ENCODE data around the gene IL1RN.

IL1RN gene

GRCh38 chr2:113175042-113175628, 47.7 kb downstream of the IL1RN start:
- peak; percentile 57 to 61 for DNase-seq

DNA sequence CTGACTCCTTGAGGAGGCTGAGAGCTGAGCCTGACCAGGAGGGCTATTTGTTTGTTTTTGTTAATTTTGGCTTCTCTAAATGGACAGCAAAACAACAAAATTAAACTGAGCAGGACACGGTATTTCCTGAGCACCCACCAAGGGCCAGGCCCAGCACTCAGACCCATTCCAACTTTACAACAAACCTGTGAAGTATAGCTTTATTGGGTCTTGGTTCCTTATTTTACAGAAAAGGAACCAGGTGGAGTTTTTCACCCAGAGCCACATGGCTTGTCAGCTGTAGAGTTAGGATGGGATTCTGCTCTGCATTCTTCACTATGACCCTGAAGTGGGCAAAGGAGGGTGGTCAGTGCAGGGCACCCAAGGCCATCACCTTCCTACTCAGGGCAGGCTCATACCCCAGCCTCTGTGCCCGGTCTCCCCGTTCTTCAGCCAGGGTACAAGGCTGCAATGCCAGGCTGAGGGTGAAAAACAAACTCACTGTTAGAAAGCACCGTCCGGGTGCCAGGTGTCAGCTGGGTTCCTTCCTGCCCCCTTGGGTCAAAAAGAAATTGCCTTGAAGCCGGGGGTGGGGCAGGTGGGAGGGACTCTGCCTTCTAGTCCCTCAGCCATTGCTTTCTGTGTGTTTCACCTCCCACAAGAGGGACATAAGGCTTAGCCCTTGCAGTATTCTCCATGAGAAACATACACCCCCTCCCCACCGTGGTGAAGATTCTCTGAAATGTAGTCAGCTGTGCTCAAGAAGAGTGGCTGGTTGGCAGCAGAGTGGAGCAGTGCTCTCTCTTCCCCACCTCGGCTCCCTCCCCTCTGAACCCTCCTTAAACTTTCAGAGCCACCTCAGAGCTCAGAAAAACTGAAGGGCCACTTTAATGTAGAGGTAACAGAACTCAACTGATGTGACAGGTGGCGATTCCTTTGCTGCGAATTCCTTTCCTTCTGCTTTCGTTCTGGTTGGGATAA, 48.6 kb downstream of the IL1RN start:
- DNase-seq: no peak

DNA sequence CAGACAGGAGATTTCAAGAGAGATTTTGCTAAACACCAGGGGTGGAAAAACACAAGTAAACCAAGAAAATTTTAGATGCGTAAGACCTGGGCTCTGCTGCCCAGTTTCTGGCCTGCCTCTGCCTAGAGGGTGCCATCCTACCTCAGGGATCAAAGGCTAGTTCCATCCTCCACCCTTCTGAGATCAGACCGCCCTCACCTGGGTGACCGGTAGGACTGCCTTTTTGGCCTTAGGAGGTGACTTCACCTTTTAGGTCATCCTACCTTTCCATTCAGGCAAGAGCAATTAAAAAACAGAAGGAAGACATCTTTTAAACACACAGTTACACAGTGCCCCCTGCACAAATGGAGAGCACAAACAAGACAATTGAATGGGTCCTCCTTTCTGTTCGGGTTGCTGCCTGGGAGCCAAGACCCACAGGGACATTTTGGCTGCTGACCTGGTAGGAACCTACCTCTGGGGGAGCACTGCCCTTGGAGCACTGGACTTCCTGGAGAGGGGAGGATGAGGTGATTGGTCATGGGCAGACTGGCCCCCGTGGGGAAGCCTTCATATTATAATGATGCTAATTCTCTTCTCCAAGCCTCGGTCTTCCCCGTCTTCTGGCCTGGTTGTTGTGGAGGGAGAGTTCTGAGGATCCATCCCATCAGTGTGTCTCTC, 49.4 kb downstream of the IL1RN start:
- no peak for DNase-seq

GRCh38 chr2:113178069-113178746, 50.8 kb downstream of the IL1RN start:
- no peak for DNase-seq

GRCh38 chr2:113178891-113179290, 51.5 kb downstream of the IL1RN start:
- no peak for DNase-seq

DNA sequence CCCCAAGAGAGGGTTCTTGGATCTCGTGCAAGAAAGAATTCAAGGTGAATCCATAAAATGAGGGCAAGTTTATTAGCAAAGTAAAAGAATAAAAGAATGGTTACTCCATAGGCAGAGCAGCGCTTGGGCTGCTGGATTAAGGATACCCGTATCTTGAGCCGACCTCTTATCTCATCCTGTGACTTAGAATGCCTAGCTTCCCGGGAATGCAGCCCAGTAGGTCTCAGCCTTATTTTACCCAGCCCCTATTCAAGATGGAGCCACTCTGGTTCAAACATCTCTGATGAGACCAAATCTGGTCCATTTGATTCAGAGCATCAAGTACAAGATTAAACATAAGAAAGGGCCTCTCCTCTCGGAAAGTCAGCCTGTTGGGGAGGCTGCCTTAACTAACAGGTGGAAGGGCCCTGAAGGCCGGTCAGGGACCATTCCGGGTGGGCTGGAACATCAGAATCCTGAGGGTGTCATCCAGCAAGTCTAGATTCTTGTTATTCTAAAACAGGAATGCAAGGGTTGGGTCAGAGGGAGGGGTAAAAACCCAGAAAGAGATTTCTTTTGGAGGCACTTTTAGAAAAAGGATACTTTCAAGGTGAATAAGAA, 52.1 kb downstream of the IL1RN start:
- no peak for DNase-seq

DNA sequence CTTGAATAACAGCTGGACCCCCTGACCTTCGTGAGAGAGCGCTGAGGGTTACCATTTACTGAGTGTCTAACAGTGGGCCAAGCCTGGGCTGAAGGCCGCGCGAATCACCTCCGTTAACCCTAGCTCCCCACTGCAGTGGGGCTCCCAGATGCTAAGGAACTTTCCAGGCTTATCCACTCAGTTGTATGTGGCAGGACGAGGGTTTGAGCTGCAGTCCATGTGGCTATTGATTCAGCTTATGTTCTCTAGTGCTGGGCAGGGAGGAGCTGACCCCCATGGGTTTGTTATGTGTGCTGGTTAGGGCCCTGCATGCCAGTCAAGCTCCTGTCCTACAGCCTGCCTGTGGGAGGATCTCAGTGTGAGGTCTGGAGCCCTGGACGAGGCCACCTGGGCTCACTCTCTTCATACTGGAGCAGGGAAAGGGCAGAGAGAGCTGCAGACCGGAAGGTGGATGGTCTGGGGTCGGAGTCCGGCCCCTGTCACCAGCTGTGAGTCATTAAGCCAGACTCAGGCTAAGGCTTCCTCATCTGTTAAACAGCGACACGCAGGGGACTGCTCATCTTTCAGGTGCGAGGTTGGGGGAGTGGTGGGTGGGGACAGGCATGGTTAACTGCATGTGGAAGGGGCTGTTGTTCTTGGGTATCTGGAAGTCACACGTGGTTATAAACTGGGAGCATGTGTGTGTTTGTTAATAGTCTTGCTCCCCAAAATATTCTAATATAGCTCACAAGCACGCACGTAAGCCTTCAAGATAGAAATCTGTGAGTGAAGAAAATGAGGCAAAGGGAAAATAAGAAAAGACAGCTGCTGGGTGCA, 52.9 kb downstream of the IL1RN start:
- no peak for DNase-seq

- DNase-seq: no peak
These were observed 54.1 kb downstream of the IL1RN start for GRCh38 chr2:113181258-113182051.

DNA sequence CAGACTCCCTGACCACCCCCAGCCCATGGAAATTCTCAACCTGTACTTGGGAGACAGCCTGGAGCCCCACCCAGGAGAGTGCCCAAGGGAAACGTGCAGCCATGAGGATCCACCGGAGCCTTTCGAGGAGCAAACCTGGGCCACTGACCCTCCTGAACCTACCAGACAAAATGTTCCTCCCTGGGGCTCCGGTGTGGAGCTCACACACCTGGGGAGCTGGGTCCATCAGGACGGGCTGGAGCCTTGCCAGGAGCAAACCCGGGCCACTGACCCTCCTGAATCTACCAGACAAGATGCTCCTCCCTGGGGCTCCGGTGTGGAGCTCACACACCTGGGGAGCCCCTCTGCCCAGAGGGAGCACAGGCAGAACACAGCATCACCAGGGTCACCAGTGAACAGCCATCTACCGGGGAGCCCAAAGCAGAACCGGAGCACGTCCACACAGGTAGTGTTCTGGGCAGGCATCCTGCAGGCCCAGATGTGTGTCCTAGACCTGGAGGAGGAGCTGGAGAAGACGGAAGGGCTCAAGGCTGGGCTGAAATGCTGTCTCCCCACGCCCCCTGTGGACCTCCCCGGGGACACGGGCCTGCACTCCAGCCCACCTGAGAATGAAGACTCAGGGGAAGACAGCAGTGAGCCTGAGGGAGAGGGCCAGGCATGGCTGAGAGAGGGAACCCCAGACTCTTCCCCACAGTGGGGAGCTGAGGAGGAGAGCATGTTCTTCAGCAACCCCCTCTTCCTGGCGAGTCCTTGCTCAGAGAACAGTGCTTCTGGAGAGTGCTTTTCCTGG, 55.3 kb downstream of the IL1RN start:
- DNase-seq: no peak

- DNase-seq: no peak
These were observed 55.9 kb downstream of the IL1RN start for GRCh38 chr2:113183264-113183663.
